GM19099 (cell line): ENCODE results near the gene MFAP4.

Experiments used
- POLR2A ChIP-seq: IDR thresholded peaks from 3 replicates; pipeline ENCODE4 v1.6.1; 2011; ENCODE audit warnings: low read depth; ENCODE audit not compliant: insufficient read length; ENCODE audit errors: extremely low read depth

MFAP4 gene

DNA sequence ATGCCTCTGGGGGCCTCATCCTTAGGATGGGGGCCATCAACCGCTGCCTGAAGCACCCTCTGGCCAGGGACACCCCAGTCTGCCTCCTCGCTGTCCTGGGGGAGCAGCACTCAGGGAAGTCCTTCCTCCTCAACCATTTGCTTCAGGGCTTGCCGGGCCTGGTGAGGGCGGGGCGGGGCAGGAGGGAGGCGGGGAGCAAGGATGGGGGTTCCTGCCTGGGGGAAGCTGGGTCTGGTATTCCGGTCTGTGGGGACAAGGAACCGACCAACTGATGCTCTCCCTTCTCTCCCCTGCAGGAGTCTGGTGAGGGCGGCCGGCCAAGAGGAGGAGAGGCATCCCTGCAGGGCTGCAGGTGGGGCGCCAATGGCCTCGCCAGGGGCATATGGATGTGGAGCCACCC is 26.0 kb upstream of the MFAP4 start:
- TF ChIP-seq POLR2A = no peak

GRCh38 chr17:19412510-19412909 is 25.5 kb upstream of the MFAP4 start:
- no peak for TF ChIP-seq POLR2A

GRCh38 chr17:19411631-19412030 is 24.6 kb upstream of the MFAP4 start:
- TF ChIP-seq POLR2A = no peak

GRCh38 chr17:19410875-19411620 is 24.1 kb upstream of the MFAP4 start, which contains the start of gene RNF112:
TSS of gene RNF112 (plus strand) at chr17:19411232. CDS start at chr17:19411409, 177 bp downstream.
- TF ChIP-seq POLR2A = no peak

GRCh38 chr17:19410091-19410490 is 23.1 kb upstream of the MFAP4 start:
- no peak for TF ChIP-seq POLR2A

DNA sequence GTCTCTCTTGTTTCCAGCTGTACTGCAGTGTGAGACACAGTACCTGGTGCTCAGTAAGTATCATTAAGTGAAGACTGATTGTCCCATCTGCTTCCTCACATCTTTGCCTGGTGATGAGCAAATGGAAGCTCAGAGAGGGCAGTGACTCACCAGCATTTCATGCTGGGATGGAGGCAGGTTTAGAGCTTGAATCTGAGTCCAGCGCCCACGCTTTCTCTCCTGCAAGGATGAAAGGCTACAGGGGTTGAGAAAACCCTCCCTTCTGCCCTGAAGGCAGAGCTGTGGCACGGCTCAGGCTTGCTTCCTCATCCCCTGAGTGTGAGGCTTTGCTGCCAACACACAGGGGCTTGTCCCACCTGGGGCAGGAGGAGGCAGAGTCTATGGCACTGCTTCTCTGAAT is 22.5 kb upstream of the MFAP4 start:
- no peak for TF ChIP-seq POLR2A

- no peak for TF ChIP-seq POLR2A
These were observed 22.1 kb upstream of the MFAP4 start for GRCh38 chr17:19409066-19409465.

DNA sequence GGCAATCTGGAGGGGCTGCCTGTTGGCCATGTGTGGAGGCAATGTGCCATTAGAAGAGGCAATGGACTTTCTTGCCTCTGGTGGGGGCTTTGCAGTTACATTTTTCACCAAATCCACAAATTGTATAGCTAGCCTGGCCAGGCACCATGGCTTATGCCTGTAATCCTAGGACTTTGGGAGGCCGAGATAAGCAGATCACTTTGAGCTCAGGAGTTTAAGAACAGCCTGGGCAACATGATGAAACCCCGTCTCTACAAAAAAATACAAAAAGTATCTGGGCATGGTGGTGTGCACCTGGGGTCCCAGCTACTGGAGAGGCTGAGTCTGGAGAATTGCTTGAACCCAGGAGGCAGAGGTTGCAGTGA is 21.3 kb upstream of the MFAP4 start:
- TF ChIP-seq POLR2A = no peak

GRCh38 chr17:19407601-19408345 is 20.8 kb upstream of the MFAP4 start:
- TF ChIP-seq POLR2A = no peak

GRCh38 chr17:19405114-19405513 is 18.1 kb upstream of the MFAP4 start:
- TF ChIP-seq POLR2A = no peak

DNA sequence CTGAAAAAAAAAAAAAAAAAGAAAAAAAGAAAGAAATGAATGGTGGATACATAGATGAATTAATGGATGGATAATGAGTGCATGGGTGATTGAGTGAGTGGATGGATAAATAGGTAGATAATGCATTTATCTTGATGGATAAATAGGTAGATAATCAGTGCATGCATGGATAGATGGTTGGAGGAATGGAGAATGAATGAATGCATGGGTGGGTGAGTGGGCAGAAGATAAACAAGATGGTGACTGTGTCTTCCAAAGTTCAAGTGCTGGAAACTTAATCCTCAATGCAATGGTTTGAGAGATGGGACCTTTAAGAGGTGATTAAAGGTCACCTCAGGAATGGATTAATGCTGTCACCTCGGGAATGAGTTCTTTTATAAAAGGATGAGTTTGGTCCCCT is 17.3 kb upstream of the MFAP4 start:
- no peak for TF ChIP-seq POLR2A

GRCh38 chr17:19403021-19403420 is 16.0 kb upstream of the MFAP4 start:
- no peak for TF ChIP-seq POLR2A

GRCh38 chr17:19402171-19402570 is 15.2 kb upstream of the MFAP4 start:
- TF ChIP-seq POLR2A = no peak

DNA sequence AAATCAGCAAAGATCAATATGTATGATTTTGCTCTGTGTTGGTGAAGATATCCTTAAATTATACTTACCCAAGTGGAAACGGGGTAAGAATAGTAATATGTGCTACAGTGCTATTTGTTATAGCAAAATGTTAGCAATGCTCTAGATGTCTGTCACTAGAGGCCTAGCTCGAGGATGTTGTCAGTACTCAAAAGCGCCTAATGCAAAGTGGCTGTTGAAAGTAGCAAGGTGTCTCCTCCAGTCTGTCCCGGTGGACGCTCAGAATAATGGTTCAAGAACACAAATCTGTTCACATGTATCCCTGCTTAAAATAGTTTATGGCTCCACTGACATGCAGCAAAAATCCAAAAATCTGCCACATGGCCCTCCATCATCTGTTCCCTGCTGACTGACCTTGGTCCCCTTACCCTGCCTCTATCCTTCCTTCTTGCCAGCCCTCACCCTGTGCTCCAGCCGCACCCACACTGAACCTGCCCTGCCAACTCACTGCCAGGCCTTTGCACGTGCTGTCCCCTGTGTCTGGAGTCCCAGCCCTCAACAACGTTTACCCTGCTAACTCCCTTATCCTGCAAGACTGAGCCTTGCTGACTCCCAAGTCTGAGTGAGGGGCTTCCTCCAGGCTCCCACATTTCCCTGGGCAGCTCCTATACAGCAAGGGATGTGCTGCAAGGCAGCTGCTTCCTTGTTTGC is 14.5 kb upstream of the MFAP4 start:
- TF ChIP-seq POLR2A = no peak

GRCh38 chr17:19399750-19400450 is 12.9 kb upstream of the MFAP4 start:
- TF ChIP-seq POLR2A = no peak

- no peak for TF ChIP-seq POLR2A
These were observed 11.6 kb upstream of the MFAP4 start for GRCh38 chr17:19398301-19399181.
